HG02938 (cell line): ENCODE results near the gene PIP5KL1.

Source experiments
- ATAC-seq: cut with Tn5 transposase; IDR thresholded peaks from one replicate; pipeline ENCODE4 v1.9.1; 2021; ENCODE audit warnings: mild to moderate bottlenecking, moderate library complexity; ENCODE audit not compliant: unreplicated experiment

Gene PIP5KL1

DNA sequence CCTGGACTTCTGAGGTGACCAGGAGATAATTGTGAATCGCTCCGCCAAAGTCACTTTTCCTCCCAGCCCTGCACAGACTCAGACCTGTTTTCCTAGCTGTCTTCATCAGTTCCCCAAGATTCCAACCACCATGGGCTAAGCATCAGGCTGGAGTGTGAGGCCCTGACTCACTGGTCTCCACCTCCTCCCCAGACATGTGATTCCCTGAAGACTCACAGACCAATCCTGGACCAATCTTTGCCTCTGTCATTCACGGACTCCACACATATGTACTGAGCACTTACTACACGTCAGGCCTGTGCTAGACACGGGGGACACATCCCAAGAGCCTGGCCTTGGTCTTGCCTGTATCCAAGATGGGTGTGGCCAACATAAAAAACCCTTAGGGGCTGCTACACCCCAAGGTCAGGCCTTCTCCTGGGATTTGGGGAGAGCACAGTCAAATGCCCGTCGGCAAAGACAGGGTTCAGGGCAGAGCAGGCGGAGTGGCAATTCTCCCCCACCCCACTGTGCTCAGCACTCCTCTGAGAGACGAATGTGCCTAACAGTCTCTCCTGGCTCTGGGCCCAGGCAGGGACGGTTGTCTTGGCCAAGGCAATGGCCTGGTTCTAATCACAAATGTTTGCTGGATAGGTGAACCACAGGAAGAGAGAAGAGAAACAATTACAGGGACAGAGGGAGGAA is 38.3 kb upstream of the PIP5KL1 start:
- no peak for ATAC-seq

DNA sequence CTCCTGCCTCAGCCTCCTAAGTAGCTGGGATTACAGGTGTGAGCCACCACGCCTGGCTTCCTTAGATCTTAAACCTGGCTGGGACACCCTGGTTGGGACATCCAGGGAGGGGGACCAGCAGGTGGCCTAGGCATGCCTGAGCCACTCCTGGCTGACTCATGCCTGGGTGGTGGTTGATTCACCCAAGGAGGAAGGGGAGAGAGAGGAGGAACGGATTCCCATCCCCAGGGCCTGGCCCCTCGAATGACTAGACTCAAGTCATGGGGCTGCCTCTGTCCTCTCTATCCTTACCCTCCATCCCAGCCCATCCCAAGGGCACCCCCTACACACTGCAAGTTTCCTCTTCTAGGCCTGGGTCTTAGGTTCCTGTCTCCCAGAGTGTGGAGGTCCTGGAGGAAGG is 37.5 kb upstream of the PIP5KL1 start:
- no peak for ATAC-seq

DNA sequence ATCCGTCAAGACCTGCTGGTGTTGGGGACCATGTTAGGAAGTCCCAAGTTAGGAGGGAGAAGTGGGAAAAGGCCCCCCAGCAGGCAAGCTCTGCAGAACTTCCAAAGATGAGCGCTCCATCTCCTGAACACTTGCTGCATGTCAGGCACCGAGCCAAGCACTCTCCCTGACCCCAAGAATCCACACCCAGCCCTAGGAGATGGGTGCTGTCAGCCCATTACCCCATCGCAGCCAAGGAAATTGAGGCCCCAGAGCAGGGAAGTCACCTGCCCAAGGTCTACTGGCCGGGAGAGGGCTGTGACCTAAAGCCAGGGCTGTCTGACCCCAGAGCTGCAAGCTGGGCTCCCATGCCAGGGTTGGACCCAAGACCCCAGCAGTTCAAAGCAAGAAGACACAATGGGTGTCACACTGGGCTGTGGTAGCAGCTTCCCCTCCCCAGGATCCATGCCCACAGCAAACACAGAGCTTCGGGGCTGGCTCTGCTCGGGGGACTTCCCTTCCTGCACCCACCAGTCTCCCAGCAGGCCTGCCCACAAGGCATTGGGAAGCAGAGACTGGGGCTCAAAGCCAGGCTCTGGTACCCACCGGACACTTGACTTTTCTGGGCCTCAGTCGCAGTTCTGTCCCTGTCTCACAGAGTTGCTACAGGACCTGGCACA is 36.7 kb upstream of the PIP5KL1 start:
- no peak for ATAC-seq

DNA sequence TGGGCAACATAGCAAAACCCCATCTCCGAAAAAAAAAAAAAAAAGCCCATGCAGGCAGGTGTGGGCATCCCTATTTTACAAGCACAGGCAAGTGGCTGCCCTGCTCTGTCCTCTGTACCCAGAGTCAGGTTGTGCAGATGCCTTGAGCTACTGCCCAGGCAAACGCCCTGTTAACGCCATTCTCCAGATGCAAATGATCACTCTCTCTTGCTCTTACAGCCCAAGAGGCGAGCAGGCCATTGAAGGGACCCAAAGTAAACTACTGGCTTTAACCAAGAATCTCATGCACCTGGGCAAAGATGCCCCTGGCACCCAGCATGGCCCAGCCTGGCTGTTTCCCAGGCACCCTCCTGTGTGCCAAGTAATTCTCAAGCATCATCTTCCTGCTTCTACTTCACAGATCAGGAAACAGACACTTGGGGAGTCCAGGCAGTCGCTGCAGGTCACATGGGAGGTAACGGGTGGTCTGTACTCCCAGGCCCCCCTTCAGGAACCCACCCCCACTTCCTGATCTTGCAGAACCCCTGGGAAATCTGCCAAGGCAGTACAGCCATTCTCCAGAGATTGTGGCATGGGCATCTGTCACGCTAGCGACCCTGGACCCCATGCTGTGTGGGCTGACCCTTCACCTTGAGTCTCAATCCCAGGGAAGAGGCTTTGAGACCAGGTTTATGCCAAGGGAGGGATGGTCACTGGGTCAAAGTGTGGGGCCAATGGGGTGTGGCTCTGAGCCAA is 36.0 kb upstream of the PIP5KL1 start:
- ATAC-seq = no peak

DNA sequence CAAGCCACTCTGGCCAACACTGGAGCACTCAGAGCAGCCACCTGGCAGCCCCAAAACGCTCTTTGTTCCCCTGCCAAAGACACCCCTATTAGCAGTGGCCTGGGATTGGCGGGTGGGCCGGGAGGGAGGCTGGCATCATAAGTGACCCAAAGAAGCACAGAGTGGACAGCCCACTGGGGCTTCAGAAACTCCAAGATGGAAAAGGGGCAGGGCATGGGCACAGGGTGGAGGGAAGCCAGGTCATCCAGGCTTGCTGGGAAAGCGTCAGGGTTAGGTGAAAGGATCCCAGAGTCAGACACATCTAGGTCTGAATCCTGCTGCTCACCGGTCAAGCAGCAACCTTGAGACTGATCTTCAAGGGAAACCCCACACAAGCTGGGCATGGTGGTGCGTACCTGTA is 35.4 kb upstream of the PIP5KL1 start:
- no peak for ATAC-seq

DNA sequence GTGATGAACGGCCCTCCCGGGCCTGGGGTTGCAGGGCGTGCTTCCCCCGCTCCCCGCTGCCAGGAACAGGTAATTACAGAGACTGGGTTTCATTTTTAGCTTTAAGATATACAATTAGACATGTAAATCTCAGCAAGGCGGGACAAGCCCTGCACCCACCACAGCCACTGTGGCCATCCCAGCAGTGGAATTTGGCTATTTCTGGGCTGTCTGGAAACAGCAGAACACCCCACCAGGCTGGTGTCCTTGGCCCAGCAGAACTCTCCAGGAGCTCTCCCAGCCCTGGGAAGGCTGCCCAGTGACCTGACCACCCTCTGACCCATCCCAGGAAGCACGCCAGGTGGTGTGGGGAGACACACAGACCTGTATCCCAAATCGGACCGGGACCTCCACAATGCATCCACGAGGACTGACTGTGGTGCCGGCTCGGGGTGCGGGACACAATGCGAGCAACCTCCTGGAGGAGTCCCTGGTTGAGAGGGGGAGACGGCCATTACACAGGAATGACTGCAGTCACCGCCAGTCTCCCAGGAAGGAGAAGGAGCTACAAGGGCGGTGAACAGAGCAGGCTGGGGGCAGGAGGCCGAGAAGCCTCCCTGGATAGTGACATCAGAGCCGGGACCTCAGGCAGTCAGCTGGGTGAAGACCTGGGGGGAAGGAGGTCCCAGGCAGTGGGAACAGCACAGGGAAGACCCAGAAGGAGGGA is 32.9 kb upstream of the PIP5KL1 start:
- ATAC-seq = no peak

DNA sequence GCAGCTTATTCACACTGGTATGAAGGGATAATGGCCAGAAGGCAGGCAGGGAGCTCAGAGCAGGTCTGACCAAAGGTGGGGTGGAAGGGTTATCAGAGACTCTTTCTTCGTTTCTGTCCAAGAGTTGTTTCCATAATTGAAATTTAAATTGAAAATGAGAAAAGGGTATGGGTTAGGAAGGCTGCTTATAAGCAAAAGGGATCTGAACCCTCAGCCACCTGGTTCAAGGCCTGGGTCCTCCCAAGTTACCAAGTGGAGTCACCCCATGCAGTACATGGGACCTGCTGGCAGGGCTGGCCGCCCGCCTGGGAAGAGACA is 32.4 kb upstream of the PIP5KL1 start:
- ATAC-seq = no peak

DNA sequence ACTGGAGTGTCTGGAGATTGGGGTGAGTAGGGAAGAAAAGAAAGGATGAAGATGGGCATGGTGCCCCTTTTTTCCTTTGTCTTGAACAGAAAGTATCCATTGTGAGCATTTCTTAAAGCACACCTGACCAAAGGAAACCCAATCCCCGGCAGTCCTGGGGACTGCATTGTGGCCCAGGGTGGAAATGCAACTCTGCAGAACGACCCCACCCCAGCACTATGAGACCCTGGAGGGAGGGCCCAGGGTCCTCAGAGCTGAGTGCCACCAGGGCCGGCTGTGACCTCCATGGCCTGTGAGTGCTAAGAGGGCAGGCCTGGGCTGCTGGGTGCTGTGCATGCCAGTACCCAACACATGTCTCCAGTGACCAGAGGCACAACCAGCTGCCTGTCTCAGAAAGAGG is 31.7 kb upstream of the PIP5KL1 start:
- ATAC-seq = no peak

DNA sequence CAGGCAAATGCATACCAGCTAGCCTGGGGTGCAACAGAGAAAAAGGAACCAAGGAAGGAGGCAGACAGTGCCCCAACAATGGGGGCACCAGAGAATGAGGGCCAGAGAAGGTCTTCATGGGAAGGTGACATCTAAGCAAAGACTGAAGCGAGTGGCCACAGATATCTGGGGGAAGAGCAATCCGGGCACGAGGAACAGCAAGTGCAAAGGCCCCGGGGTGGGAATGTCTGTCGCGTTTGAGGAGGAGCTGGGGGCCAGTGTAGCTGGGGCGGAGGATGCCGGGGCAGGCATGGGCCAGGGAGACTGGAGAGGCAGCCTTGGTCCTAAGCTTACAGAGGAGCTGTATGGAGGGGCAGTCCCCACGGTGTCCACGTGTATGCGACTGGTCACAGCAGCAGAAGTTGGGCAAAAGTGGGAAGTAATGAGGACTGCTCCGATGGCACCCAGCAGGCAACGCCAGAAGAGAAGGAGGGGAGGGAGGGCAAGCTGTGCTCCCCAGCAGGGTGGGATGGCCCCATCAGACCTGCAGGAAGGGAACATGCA is 31.1 kb upstream of the PIP5KL1 start:
- ATAC-seq = no peak

DNA sequence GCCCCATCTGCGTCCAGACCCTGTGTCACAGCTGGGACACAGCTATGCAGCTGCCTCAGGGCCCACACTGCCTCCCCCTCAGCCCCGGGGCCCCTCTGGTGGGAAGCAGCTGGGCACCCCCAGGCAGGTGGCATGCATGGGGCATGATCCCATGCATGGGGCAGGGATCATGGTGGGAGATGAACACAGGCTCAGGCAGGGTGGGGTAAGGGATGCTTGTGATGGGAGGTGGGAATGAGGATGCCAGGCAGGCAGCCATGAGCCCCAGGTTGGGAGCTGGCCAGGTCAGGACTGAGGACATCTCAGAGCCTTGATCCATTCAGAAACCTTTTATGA is 30.5 kb upstream of the PIP5KL1 start:
- ATAC-seq = no peak

DNA sequence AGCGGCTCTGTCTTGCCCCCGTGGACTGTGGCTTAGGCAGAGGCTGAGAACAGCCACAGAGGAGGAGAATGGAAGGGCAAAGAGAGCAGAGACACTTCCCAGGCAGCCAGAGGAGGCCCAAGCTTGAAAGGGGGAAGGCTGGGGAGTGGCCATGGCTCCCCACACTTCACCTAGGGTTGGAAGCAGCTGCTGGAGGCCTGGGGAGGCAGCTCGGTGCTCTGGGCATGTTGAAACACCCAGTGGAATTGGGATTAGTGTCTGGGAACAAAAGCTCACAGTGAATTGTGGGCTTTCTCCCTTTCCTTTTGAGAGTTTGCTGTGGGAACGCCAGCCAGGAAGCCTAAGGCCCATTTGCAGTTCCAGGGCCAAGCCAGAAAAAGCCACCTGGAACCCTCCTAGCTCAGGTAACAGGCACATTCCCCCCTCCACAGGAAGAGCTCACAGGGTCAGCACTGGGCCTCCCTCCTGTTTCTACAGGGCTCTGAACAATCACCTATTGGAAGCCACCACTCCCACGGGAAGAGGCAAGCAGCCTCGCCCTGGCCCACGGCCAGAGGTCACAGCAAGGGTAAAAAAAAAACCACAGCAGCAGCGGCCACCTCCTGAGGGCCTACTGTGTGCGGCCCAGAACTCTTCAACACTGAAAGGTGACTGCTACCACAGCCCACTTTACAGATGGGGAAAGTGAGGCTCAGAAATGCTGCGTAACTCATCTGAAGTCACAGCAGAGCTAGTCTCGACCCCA is 30.0 kb upstream of the PIP5KL1 start:
- ATAC-seq = no peak

DNA sequence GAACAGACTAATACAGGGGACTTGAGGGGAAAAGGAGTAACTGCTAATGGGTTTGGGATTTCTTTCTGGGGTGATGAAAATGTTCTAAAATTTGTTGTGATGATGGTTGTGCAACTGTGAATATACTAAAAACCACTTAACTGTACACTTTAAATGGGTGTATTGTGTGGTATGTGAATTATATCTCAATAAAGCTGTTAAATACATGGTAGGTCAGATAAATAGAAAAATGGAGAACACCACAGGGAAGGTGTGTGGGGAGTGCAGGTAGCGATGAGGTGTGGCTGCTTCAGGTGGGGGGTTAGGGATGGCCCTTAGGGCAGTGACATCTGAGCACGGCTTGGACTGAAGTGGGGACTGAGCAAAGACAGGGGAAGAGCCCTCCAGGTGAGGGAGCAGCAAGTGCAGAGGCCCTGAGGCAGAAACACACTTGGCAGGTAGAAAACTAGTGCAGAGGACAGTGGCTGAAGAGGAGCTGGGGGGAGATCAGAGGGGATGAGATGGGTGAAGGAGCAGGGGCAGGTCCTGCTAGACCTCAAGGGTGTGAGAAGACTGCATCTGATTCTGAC is 29.3 kb upstream of the PIP5KL1 start:
- ATAC-seq = no peak

DNA sequence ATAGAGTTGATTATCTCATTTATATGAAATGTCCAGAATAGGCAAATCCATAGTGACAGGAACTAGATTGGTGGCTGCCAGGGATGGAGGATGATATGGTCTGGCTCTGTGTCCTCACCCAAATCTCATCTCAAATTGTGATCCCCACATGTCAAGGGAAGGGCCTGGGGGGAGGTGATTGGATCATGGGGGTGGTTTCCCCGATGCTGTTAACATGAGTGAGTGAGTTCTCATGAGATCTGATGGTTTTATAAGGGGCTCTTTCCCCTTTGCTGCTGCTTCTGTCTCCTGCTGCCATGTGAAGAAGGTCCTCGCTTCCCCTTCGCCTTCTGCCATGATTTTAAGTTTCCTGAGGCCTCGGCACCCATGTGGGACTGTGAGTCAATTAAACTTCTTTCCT is 28.8 kb upstream of the PIP5KL1 start:
- ATAC-seq = no peak

DNA sequence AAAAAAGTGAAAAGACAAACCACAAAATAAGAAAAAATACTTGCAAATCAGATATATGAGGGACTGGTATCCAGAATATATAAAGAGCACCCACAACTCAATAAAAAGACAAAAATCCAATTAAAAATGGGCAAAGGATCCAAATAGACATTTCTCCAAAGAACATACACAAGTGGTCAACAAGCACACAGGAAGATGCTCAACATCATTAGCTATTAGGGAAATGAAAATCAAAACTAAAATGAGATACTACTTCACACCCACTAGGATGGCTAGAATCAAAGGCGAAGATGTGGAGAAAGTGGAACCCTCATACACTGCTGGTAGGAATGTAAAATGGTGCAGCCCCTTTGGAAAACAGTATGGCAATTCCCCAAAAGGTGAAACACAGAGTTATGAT is 28.2 kb upstream of the PIP5KL1 start:
- ATAC-seq = no peak

DNA sequence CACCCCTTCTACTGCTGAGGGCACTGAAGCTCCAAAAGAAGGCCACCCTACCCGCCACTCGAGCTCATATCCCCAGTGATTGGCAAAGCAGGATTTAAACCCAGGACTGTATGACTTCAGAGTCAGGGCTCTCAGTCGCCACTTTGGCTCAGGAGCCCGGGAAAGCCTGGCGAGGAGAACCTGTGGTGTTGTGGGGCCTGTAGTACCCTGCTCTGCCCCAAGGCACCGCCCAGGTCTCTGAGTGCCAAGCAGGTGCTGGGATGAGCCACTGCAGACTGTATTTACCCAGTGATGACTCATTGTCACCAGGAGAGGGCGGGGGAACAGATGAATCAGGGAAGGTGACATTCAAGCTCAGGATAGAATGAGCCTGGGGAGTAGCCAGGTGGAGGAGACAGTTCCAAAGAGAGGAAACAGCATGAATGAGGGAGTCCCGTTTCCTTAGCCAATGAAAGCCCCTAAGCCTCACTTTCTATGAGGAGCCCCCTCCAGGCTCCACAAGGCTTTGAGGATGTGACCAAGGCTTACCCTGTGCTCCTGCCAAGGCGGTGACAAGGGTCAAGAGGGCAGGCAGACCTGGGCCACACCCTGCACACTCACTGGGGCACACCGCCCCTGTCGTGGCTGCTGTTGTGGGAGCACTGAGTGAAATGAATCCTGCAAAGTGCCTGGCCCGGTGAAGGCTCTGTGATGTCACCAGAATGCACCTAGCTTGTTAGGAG is 24.9 kb upstream of the PIP5KL1 start:
- no peak for ATAC-seq

DNA sequence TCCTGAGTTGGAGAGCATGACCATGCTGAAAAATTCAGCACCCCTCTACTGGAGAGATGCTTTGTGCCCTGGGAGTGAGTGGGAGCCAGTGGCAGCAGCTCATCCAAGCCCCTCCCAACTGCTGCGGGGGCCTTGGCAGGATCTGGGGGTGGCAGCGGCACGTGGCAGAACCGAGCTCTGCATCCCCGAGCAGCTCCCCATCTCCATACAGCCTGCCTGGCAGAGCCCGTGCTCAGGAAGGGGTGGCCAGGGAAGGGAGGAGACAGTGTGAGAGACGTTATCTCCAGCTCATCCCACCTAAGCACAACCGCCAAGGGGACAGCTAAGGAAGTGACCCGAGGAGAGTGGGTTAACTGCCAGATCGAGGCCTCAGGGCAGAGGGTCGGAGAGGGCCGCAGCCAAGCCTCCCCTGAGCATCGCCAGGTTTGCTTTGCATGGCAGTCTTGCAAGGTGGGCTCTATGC is 24.3 kb upstream of the PIP5KL1 start:
- no peak for ATAC-seq

DNA sequence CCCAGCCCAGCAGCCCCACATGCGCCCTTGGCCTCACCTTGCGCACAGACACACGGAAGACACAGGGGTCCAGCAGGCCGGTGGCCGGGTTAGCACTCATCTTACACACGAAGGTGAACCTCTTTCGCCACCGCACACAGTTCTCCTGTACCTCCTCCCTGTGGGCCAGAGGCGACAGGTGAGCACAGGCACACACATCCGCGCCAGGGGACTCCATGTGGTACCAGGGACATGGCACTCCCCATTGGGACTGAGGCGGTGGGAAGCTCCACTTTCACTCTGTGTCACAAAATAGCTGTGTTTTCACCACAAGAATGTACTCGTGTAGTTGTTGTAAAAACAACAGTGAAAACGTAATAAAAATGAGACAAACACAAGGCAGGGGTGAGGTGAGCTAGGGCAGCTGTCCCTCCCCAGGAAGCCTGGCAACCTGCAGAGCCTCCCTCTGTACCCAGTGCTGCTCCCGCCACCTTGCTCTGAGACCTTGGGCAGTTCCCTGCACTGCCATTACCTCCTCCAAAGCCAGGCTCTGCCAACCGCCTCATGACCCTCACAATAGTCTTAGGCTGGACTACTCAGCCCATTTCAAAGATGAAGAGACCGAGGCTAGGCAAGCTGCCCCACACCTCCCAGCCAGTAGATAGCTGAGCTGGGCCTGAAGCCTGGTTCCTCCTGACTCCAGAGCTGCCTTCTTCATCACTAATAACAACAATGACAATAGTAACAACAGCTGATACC is 23.4 kb upstream of the PIP5KL1 start:
- no peak for ATAC-seq

DNA sequence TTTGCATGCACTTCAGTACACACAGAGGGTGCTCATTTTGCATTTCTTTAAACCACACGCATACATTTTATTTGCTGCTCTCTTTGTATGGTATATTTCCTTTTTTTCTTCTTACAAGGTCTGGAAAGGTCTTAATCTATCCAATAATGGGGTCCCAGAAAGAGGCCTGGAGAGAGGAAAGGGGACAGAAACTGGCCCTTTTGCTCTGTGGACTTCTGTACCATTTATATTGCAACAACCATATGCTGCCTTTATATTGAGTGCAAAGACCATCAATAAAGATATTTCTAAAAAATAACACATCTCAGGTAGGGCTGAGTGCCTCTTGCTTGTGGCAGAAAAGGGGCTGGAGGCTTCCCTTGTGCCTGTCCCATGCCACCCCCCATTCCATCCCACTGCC is 22.6 kb upstream of the PIP5KL1 start:
- ATAC-seq = no peak
